K562 (cell line): ENCODE results near the gene TMEM170A. TPM values are rescaled to one million over a fixed set of nuclear protein-coding genes. Genes with fewer than 3 reads are reported as not detected.

Source experiments
- ATAC-seq: fragments of 200-7000 bp; cut with Tn5 transposase; 3 replicates; pipeline ENCODE4 v1.9.1; 2020; ENCODE audit warnings: moderate library complexity
- BruUV-seq: library from RNA; stranded (reverse); fragments of 400-500 nt; replicated peaks from 2 replicates; lab custom pipeline; 2021; lab: Mats Ljungman, UMichigan
- CTCF ChIA-PET: fragments of 300-600 bp; formaldehyde crosslinking; extraction: SDS; loops from one replicate; lab custom pipeline; 2021; ENCODE audit warnings: low intra/inter-chr PET ratio; lab: Yijun Ruan, JAX
- POLR2A ChIA-PET: fragments of 300-600, 350-650 bp; sonication (Branson Sonifier 250); formaldehyde crosslinking; extraction: SDS; loops from one replicate; lab custom pipeline; 2021; ENCODE audit warnings: antibody characterized with exemption, inconsistent platforms; lab: Yijun Ruan, JAX
- DNase-seq, 4 experiments: peaks; one replicate each; pipeline versions ENCODE4 v3.0.0 to v3.0.0-alpha.2; 2011 to 2018; ENCODE audit warnings: low spot score in 3 of 4, mixed read lengths in 3 of 4; ENCODE audit errors: extremely low read depth in 1 of 4
- FAIRE-seq: peaks from 2 replicates; lab custom pipeline; 2011; peaks lifted over from hg19 to GRCh38; lab: Jason Lieb, UNC
- H2AFZ ChIP-seq: 2 replicates; pipeline ENCODE4 v1.6.0; 2011; ENCODE audit warnings: low read depth, low read length, control low read depth, inconsistent platforms
- H3K27ac ChIP-seq: fragments of 200-600 bp; 3 replicates; pipeline ENCODE4 v1.8.0; 2011; ENCODE audit warnings: low read depth, mild to moderate bottlenecking, control low read depth, inconsistent platforms, low read length, moderate library complexity, mixed read lengths; ENCODE audit errors: extremely low read depth
- H3K27me3 ChIP-seq, 2 experiments: fragments of 300-600 bp in 1 of 2; 2 replicates in 1 of 2; 3 replicates in 1 of 2; pipeline versions ENCODE4 v1.6.0 to v1.8.0; 2011; ENCODE audit warnings: inconsistent platforms in 2 of 2, low read length in 2 of 2, mild to moderate bottlenecking in 1 of 2, mixed read lengths in 1 of 2, moderate library complexity in 1 of 2; ENCODE audit not compliant: control insufficient read depth in 2 of 2, insufficient read depth in 2 of 2
- H3K36me3 ChIP-seq: fragments of 300-600 bp; 3 replicates; pipeline ENCODE4 v1.8.0; 2011; ENCODE audit warnings: mild to moderate bottlenecking, low read length, inconsistent platforms; ENCODE audit not compliant: control insufficient read depth, insufficient read depth
- H3K4me1 ChIP-seq, 2 experiments: fragments of 200-600 bp in 1 of 2; replicated peaks in 1 of 2; 2 replicates in 1 of 2; 3 replicates in 1 of 2; pipeline versions ENCODE4 v1.5.1 to v1.8.0; 2011; ENCODE audit warnings: inconsistent platforms in 2 of 2, low read length in 2 of 2, mild to moderate bottlenecking in 1 of 2, mixed read lengths in 1 of 2, moderate library complexity in 1 of 2; ENCODE audit not compliant: control insufficient read depth in 2 of 2, insufficient read depth in 2 of 2
- H3K4me2 ChIP-seq: 2 replicates; pipeline ENCODE4 v1.6.1; 2011; ENCODE audit warnings: low read length, control low read depth, inconsistent platforms, mixed read lengths; ENCODE audit not compliant: insufficient read depth
- H3K4me3 ChIP-seq: fragments of 200-600 bp; sonication (generic), shearing (Covaris generic); 2 replicates; pipeline ENCODE4 v1.5.1; 2016; ENCODE audit warnings: control low read depth, inconsistent platforms
- H3K79me2 ChIP-seq: fragments of 200-600 bp; 3 replicates; pipeline ENCODE4 v1.8.0; 2011; ENCODE audit warnings: low read length, inconsistent platforms; ENCODE audit not compliant: control insufficient read depth, insufficient read depth
- H3K9ac ChIP-seq, 2 experiments: 2 replicates each; pipeline versions ENCODE4 v1.6.0 to v1.6.1; 2011; ENCODE audit warnings: low read depth in 2 of 2, low read length in 2 of 2, control low read depth in 1 of 2, inconsistent platforms in 1 of 2, mild to moderate bottlenecking in 1 of 2, mixed read lengths in 1 of 2; ENCODE audit not compliant: insufficient read depth in 1 of 2
- H3K9me1 ChIP-seq: one replicate; pipeline ENCODE4 v1.6.0; 2011; ENCODE audit warnings: inconsistent platforms, mild to moderate bottlenecking, low read length, moderate library complexity; ENCODE audit not compliant: control insufficient read depth, insufficient read depth
- H3K9me3 ChIP-seq: replicated peaks from 2 replicates; pipeline ENCODE4 v1.5.1; 2011; ENCODE audit warnings: low read depth, low read length, inconsistent platforms; ENCODE audit not compliant: control insufficient read depth, insufficient read depth
- H4K20me1 ChIP-seq: replicated peaks from 2 replicates; pipeline ENCODE4 v1.6.1; 2011; ENCODE audit warnings: low read length, inconsistent platforms, mixed read lengths; ENCODE audit not compliant: control insufficient read depth, insufficient read depth
- CREB1 ChIP-seq, 2 experiments: sonication (generic) in 1 of 2; formaldehyde crosslinking in 1 of 2; IDR thresholded peaks; 2 replicates each; pipeline versions ENCODE4 v1.6.1 to v1.8.0; 2012 to 2022; ENCODE audit warnings: inconsistent platforms in 1 of 2, mild to moderate bottlenecking in 1 of 2, missing genetic modification reagents in 1 of 2, moderate library complexity in 1 of 2
- CREB5 ChIP-seq: fragments of 250-450 bp; sonication (Bioruptor Pico); IDR thresholded peaks from 2 replicates; pipeline ENCODE4 v1.5.0; 2020; ENCODE audit warnings: mild to moderate bottlenecking
- CSDE1 ChIP-seq, 2 experiments: fragments of 450-650 bp; IDR thresholded peaks; 2 replicates each; pipeline ENCODE4 v1.6.1; 2016; ENCODE audit warnings: mild to moderate bottlenecking in 1 of 2
- GATAD2B ChIP-seq: fragments of 450-650 bp; IDR thresholded peaks from 2 replicates; pipeline ENCODE4 v1.6.1; 2017; ENCODE audit warnings: mild to moderate bottlenecking, borderline replicate concordance
- HMBOX1 ChIP-seq: sonication (generic); IDR thresholded peaks from 2 replicates; pipeline ENCODE4 v1.6.1; 2016
- ZC3H11A ChIP-seq: IDR thresholded peaks from 2 replicates; pipeline ENCODE4 v1.6.1; 2012; ENCODE audit warnings: low read depth, low read length, improper control_type of control experiment
- ZNF444 ChIP-seq: fragments of 250-450 bp; sonication (Bioruptor Pico); IDR thresholded peaks from 2 replicates; pipeline ENCODE4 v1.4.0; 2020; ENCODE audit warnings: mild to moderate bottlenecking, moderate library complexity
- whole genome bisulfite sequencing: fragments of 100-300 bp; shearing (Covaris generic); methylation state at CpG from one replicate; pipeline ENCODE4 v1.1.6; 2016; ENCODE audit warnings: low coverage, mixed read lengths; ENCODE audit not compliant: insufficient coverage; ENCODE audit errors: missing lambda C conversion rate; 5-methylcytosine and 5-hydroxymethylcytosine counted together
- in situ Hi-C: fragments of 300-500 bp; cut with MboI; formaldehyde crosslinking; loops from 4 replicates; pipeline ENCODE4 v1.15.0; 2018; ENCODE audit warnings: inconsistent platforms, mixed read lengths
- intact Hi-C: fragments of 100-400 bp; cut with micrococcal nuclease; formaldehyde crosslinking; loops from 2 replicates; pipeline ENCODE4 v1.14.2; 2022
- polyA plus RNA-seq, 8 experiments: library from polyadenylated mRNA; depleted of rRNA in 4 of 8; stranded (reverse) in 5 of 8; unstranded in 3 of 8; fragments of >200 nt; fragmentation: Nextera tagmentation in 2 of 8; fragmentation: Illumina TruSeq in 1 of 8; extraction: Ambion mirVana in 2 of 8; extraction: Trizol in 1 of 8; gene quantifications; 2 replicates each; pipeline versions ENCODE4 v1.2.1 to v1.2.3, GENCODE V29; 2011 to 2014; ENCODE audit warnings: inconsistent platforms in 1 of 8, missing spikeins in 1 of 8
- total RNA-seq, 7 experiments: library from RNA; depleted of rRNA in 6 of 7; stranded (reverse); fragments of >200 nt in 6 of 7; fragmentation: Illumina TruSeq in 2 of 7; extraction: Trizol in 2 of 7; gene quantifications; 2 replicates each; pipeline versions ENCODE4 v1.2.1 to v1.2.3, GENCODE V29; 2011 to 2021; ENCODE audit warnings: low replicate concordance in 1 of 7
- TF ChIP-seq, protein P1 (sequence below): sonication (generic); formaldehyde crosslinking; IDR thresholded peaks from 2 replicates; pipeline ENCODE4 v1.8.0; 2022; ENCODE audit warnings: mild to moderate bottlenecking, missing genetic modification reagents

The TMEM170A gene
- total and polyA plus RNA-seq, 9 of the 15 experiments (the other 6 are each of a cell fraction or from before 2014, with no cell fraction given): 6.1 to 30.2 (median 15.0) TPM

DNA sequence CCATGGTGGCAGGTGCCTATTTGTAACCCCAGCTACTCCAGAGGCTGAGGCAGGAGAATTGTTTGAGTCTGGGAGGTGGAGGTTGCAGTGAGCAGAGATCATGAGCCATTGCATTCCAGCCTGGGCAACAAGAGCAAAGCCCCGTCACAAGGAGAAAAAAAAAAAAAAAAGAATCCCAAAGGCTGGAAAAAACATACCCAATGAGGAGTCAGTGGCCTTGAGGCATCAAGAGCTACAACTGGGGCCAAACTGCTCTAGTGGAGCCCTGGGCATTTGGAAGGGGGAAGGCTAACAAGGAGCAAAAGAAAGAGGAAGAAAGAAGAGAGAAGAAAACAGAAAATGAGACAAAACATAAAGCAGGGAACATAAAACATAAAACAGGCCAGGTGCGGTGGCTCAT lies 23.8 kb upstream of the TMEM170A start:
- ChIA-PET CTCF (no interaction called here), POLR2A (no interaction called here)
- H3K4me1 ChIP-seq: peaks cover 0 to 3% of the 10 kb centered on the region in 2 experiments; a peak in 1 of 5 replicates
- H3K9me1 ChIP-seq: no peaks in the 10 kb centered on the region
- no TSS peak for BruUV-seq
- in situ Hi-C loops: no loop called here
- H3K27me3 ChIP-seq: peaks cover 14 to 45% of the 10 kb centered on the region in 2 experiments; a peak in 4 of 5 replicates
- TF ChIP-seq, protein P1, sequence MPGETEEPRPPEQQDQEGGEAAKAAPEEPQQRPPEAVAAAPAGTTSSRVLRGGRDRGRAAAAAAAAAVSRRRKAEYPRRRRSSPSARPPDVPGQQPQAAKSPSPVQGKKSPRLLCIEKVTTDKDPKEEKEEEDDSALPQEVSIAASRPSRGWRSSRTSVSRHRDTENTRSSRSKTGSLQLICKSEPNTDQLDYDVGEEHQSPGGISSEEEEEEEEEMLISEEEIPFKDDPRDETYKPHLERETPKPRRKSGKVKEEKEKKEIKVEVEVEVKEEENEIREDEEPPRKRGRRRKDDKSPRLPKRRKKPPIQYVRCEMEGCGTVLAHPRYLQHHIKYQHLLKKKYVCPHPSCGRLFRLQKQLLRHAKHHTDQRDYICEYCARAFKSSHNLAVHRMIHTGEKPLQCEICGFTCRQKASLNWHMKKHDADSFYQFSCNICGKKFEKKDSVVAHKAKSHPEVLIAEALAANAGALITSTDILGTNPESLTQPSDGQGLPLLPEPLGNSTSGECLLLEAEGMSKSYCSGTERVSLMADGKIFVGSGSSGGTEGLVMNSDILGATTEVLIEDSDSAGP (CRISPR knock-in tag): no peak
- TF ChIP-seq CREB5 (no peak), ZC3H11A (no peak), CREB1 (IDR thresholded peaks at IDR 0.05) (no peak), CREB1 (CRISPR knock-in tag; IDR thresholded peaks at IDR 0.05) (no peak), HMBOX1 (no peak), GATAD2B (no peak), CSDE1 (IDR thresholded peaks at IDR 0.05) (no peak), ZNF444 (CRISPR knock-in tag) (no peak)
- H3K4me3 ChIP-seq: no peak overlapping the region
- H2AFZ ChIP-seq: no peak overlapping the region
- no peaks in the 10 kb centered on the region for H3K36me3 ChIP-seq
- intact Hi-C loops: no loop called here
- FAIRE-seq (peak; percentile 19), DNase-seq (no peak), ATAC-seq (no peak)
- 0% methylated on average over 1 of the region's 2 CpGs for WGBS
- no peaks in the 10 kb centered on the region for H3K79me2 ChIP-seq
- H3K9ac ChIP-seq: no peak overlapping the region
- H4K20me1 ChIP-seq: no peaks in the 10 kb centered on the region
- H3K4me2 ChIP-seq: no peak overlapping the region
- H3K27ac ChIP-seq: no peak overlapping the region
- H3K9me3 ChIP-seq: no peaks in the 10 kb centered on the region
